KOPT-K1 (cell line): ENCODE results near the gene MEPE.

Experiments
- H3K27ac ChIP-seq: fragments of 200-600 bp; sonication (generic); 2 replicates; pipeline ENCODE4 v1.5.1; 2016; ENCODE audit warnings: antibody characterized with exemption, mild to moderate bottlenecking, low read depth, low read length; ENCODE audit not compliant: poor library complexity, severe bottlenecking
- H3K36me3 ChIP-seq: fragments of 200-600 bp; sonication (generic); 2 replicates; pipeline ENCODE4 v1.5.1; 2017; ENCODE audit warnings: antibody characterized with exemption, mild to moderate bottlenecking, low read length, moderate library complexity; ENCODE audit not compliant: insufficient read depth
- H3K9me3 ChIP-seq: fragments of 200-600 bp; sonication (generic); 2 replicates; pipeline ENCODE4 v1.5.1; 2017; ENCODE audit warnings: antibody characterized with exemption, low read length, mild to moderate bottlenecking; ENCODE audit not compliant: insufficient read depth, poor library complexity, severe bottlenecking

The MEPE gene

DNA sequence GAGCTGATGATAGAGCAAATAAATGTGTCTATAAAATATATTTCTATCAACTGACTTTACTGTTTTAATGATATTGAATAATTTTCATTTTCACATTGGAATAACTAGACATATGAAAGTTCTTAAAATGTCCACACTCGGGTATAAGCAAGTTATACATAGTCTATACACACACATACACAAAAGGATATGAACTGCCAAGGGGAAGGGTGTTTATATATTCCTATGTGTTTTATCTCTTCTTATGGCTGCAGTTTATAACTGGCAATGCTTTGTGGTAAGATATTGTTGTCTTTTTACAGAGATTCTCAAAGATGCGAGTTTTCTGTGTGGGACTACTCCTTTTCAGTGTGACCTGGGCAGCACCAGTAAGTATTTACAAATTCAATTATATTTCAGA, 1.6 kb downstream of the MEPE start:
- Histone ChIP-seq H3K9me3 (no peaks in the 10 kb centered on the region), H3K27ac (no peak overlapping the region), H3K36me3 (no peaks in the 10 kb centered on the region)

DNA sequence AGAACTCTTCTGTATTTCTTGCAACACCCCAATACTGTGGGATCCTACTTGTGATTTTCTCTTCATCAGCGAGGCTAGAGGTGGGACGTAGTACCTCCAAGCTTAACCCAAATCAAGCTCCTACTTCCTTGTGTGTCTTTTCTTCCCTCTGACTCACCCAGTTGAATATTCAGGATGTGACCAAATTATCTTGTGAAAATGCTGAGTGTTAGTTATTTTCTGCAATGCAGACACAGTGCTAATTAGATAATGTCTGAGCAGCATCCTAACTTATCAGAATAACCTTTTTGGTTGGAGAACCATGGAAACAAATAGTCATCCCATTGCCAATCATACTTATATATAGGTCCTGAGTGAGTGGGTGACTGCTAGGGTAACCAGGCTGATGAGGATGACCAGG, 2.4 kb downstream of the MEPE start:
- Histone ChIP-seq H3K9me3 (no peaks in the 10 kb centered on the region), H3K27ac (no peak overlapping the region), H3K36me3 (no peaks in the 10 kb centered on the region)

DNA sequence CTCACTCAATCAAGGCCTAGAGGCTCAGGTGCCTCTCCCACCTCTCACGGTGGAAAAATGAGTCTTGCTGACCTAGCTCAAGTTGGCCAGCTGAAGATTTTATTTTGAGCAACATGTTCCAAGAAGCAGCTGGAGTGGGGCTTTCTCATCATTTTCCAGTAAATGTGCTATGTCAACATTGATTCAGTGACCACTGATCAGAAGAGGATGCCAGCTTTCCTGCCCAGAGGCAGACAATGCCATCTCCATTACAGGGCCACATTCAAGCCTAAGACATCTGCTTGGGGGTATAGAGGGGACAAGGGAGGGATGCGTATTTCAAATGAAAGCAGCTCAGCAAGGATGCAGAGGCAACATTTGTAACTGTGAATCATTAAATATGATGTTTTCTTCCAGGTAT, 3.0 kb downstream of the MEPE start:
- no peak overlapping the region for H3K27ac ChIP-seq
- H3K9me3 ChIP-seq, result no peaks in the 10 kb centered on the region
- H3K36me3 ChIP-seq, result no peaks in the 10 kb centered on the region

- Histone ChIP-seq H3K36me3 (no peaks in the 10 kb centered on the region), H3K9me3 (no peaks in the 10 kb centered on the region), H3K27ac (no peak overlapping the region)
Measured at GRCh38 chr4:87838205-87838604, 5.4 kb downstream of the MEPE start.

GRCh38 chr4:87838890-87839591, 6.3 kb downstream of the MEPE start:
- Histone ChIP-seq H3K9me3 (no peaks in the 10 kb centered on the region), H3K36me3 (no peaks in the 10 kb centered on the region), H3K27ac (no peak overlapping the region)

- no peak overlapping the region for H3K27ac ChIP-seq
- no peaks in the 10 kb centered on the region for H3K36me3 ChIP-seq
Measured at GRCh38 chr4:87839592-87839946, 6.8 kb downstream of the MEPE start.

DNA sequence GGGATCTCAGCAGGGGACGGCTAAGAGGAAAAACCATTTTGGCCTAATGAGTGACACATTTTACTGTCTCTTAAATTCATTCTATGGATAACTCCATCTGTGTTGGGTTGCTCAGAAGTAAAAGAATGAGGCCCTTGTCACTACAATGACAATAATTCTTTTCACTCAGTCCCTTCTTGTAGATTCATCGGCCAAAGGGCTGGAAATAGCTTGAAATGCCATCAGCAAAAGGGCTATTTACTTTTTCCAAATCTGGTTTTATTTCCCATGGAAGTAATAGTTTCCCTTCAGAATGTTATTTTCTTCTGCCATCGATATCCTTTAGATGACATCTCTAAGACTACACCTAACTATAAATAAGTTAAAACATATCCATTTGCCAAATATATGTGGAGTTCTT, 7.4 kb downstream of the MEPE start:
- H3K36me3 ChIP-seq, result no peaks in the 10 kb centered on the region
- H3K27ac ChIP-seq, result no peak overlapping the region
- no peaks in the 10 kb centered on the region for H3K9me3 ChIP-seq

More at GRCh38 chr4:87839592-87839946, 6.8 kb downstream of the MEPE start:
- H3K9me3 ChIP-seq, result no peaks in the 10 kb centered on the region

GRCh38 chr4:87843936-87844335, 11.2 kb downstream of the MEPE start:
- Histone ChIP-seq H3K27ac (no peak overlapping the region), H3K9me3 (no peaks in the 10 kb centered on the region), H3K36me3 (no peaks in the 10 kb centered on the region)

DNA sequence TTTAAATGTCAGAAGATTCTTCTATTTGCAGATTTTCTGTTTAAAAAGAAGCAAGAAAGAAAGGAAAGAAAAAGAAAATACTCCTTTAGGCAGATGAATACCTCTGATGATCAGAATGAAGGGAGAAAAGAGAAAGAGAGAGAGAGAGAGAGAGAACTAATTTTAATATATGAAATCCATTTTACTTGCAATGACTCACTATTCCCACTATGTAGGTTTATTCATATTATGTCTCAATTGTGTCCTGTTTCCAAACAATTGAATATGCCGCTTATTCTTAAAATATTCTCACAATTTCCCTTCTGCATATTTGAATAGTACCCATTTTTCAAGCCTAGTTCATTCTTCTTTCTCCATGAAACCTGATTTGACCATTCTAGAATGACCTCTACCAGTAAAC, 11.7 kb downstream of the MEPE start:
- Histone ChIP-seq H3K36me3 (no peaks in the 10 kb centered on the region), H3K9me3 (no peaks in the 10 kb centered on the region), H3K27ac (no peak overlapping the region)

DNA sequence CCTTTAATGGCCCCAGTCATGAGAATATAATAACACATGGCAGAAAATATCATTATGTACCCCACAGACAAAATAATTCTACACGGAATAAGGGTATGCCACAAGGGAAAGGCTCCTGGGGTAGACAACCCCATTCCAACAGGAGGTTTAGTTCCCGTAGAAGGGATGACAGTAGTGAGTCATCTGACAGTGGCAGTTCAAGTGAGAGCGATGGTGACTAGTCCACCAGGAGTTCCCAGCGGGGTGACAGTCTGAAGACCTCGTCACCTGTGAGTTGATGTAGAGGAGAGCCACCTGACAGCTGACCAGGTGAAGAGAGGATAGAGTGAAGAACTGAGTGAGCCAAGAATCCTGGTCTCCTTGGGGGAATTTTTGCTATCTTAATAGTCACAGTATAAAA, 13.5 kb downstream of the MEPE start:
- Histone ChIP-seq H3K9me3 (no peaks in the 10 kb centered on the region), H3K27ac (no peak overlapping the region), H3K36me3 (no peaks in the 10 kb centered on the region)

DNA sequence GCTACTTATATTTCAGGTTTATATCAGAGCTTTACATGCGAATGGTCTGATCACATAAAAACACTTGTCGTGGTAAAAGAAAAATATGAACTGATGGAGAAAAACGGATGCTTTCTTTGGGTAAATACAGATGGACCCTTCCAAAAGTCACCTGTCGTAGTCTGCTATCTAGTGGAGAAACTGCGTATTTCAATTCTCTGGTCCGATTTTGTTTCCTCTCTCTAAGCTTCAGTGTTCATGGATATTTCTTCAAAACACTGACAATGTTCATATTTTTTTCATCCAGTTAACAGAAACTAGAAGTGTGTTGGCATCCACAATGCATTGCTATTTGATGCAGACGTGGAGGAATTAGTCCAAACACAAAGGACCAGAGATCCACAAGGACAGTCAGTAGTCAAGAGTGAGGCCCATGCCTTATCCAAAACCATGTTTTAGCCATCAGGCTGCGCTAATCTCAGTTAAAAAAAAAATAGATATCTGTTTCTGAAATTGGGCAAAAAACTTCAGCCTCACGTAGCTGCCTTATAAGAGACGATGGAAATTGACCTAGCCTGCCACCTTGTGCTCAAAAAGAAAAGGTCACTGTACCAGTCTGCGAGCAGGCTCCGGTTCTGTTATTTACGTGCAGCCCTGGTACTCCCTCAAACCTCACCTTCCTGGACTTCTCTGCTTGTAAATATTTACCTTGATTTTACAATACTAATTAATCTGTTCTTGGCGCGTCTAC, 16.0 kb downstream of the MEPE start:
- Histone ChIP-seq H3K27ac (no peak overlapping the region), H3K36me3 (no peaks in the 10 kb centered on the region), H3K9me3 (no peaks in the 10 kb centered on the region)

GRCh38 chr4:87849612-87850011, 16.8 kb downstream of the MEPE start:
- H3K9me3 ChIP-seq, result no peaks in the 10 kb centered on the region
- H3K27ac ChIP-seq, result no peak overlapping the region
- no peaks in the 10 kb centered on the region for H3K36me3 ChIP-seq

GRCh38 chr4:87851332-87851731, 18.6 kb downstream of the MEPE start:
- Histone ChIP-seq H3K9me3 (no peaks in the 10 kb centered on the region), H3K27ac (no peak overlapping the region), H3K36me3 (no peaks in the 10 kb centered on the region)

DNA sequence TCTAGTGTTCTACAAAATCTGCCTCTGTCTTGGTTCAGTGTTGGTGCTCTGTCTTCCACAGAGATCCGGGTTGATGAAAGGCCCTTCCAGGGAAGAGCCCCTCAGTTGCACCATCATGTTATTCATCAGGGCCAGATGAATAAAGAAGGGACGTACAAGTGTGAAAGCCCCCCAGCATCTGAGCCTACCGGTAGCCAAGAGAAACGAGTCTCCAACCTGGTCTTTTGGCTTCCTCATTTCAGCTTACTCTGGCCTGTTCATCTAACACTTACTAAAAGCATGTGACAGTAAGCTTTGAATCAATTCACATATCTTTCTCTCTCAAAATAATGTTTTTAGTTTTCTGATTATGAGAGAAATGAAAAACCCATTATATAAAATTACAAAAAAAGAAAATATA, 19.2 kb downstream of the MEPE start:
- Histone ChIP-seq H3K9me3 (no peaks in the 10 kb centered on the region), H3K27ac (no peak overlapping the region), H3K36me3 (no peaks in the 10 kb centered on the region)

DNA sequence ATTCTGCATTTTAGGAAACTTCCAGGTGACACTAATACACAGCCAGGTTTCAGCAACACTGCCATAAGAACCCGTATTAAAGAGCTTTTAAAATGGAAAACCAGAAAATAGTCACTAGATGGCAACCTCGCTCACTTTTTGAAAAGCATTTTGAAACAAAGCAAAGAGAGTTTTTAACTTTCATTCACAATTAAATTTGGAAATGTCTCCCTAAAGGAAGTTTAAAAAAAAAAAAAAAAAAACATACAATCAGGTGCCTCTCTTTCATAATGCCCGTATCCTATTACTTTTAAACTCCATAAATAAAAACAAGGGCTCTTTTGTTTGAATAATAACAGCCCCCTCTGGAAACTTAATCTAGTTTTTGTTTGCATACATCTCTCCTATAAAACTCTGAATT, 20.3 kb downstream of the MEPE start:
- Histone ChIP-seq H3K9me3 (no peaks in the 10 kb centered on the region), H3K36me3 (no peaks in the 10 kb centered on the region), H3K27ac (no peak overlapping the region)

DNA sequence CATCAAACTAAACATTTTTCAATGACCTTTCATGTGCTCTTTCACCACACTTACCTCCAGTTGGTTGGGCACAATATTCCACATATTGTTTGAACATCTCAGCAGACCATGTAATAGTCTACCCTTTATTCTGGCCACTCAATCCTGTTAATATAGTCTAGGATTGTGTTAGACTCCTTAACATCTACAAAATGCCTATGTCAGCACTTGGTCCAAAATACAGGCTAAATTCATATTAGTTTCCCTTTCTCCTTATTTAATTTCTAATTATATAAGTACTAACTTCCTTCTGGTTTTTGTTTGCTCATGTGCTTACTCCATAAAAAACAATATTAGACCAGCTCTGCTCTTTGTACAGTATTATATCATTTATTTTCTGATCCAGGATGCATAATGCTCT, 21.1 kb downstream of the MEPE start:
- no peaks in the 10 kb centered on the region for H3K9me3 ChIP-seq
- no peaks in the 10 kb centered on the region for H3K36me3 ChIP-seq
- no peak overlapping the region for H3K27ac ChIP-seq
